Pancreas (tissue), 10 donors: Measurements from ENCODE around the gene PPP6R3. TPM values are rescaled to one million over a fixed set of nuclear protein-coding genes. Genes with fewer than 3 reads are reported as not detected.

Experiments used
- ATAC-seq, 4 donors: fragments of 200-7000 bp; cut with Tn5 transposase; one replicate each; pipeline versions ENCODE4 v1.8.0 to v1.9.1; 2020; ENCODE audit warnings: mild to moderate bottlenecking in 4 of 4, moderate library complexity in 4 of 4
- DNase-seq, 6 donors: peaks; one replicate each; pipeline ENCODE4 v3.0.0-alpha.2; 2020
- FAIRE-seq: peaks from 2 replicates; lab custom pipeline; 2012; peaks lifted over from hg19 to GRCh38; lab: Jason Lieb, UNC
- H3K27ac ChIP-seq, 4 donors: fragments of 200-600 bp; sonication (generic); 1 replicate in 3 of 4; 2 replicates in 1 of 4; pipeline versions ENCODE4 v1.5.0 to v1.8.0; 2020
- H3K27me3 ChIP-seq, 4 donors: fragments of 200-600 bp; one replicate each; pipeline ENCODE4 v1.8.0; 2021
- H3K36me3 ChIP-seq, 3 donors: fragments of 200-600 bp; sonication (generic) in 1 of 3; one replicate each; pipeline versions ENCODE4 v1.5.0 to v1.8.0; 2020 to 2021
- H3K4me1 ChIP-seq, 3 donors: fragments of 200-600 bp; one replicate each; pipeline ENCODE4 v1.8.0; 2021
- H3K4me3 ChIP-seq, 4 donors: fragments of 200-600 bp; sonication (generic) in 2 of 4; one replicate each; pipeline versions ENCODE4 v1.5.0 to v1.8.0; 2020 to 2021
- H3K9me3 ChIP-seq, 4 donors: fragments of 200-600 bp; one replicate each; pipeline ENCODE4 v1.8.0; 2021
- WGBS, 2 donors: extraction: QIAGEN DNeasy Blood & Tissue Kit; methylation state at CpG; one replicate each; pipeline ENCODE4 v1.1.7; 2013; 5-methylcytosine and 5-hydroxymethylcytosine counted together
- intact Hi-C, 3 donors: fragments of 100-400 bp; cut with DNase I; formaldehyde crosslinking; loops; one replicate each; pipeline versions ENCODE4 v1.11.1 to v1.14.2; 2022
- polyA plus RNA-seq, 2 donors: library from polyadenylated mRNA; stranded (reverse); fragments of 200-250 nt; gene quantifications; one replicate each; pipeline ENCODE4 v1.2.3, GENCODE V29; 2013
- total RNA-seq, 6 donors: library from RNA; stranded (reverse); fragmentation: NEBNext Ultra II Directional in 4 of 6; extraction: Animal tissue kit (Norgen Biotek cat#: 25700) in 4 of 6; gene quantifications; one replicate each; pipeline versions ENCODE4 v1.2.1 to v1.2.4, GENCODE V29; 2021 to 2023
- TF ChIP-seq, protein P1 (sequence below), 4 donors: fragments of 200-600 bp; sonication (generic) in 3 of 4; IDR thresholded peaks; one replicate each; pipeline versions ENCODE4 v1.5.0 to v1.8.0; 2021; ENCODE audit warnings: antibody characterized with exemption in 4 of 4
- donor health status: healthy with polysubstance abuse.
- donor health status: DM: no; HTN: no; CAD: no; lungs with moderate emphysema.
- donor health status: DM: no; HTN: no; CAD: no.
- donor health status: control.
- donor health status: control.
- donor health status: Bipolar disorder and iron deficiency.
- donor health status: DM: yes; HTN: yes; CAD: no.
- donor health status: DM: no; HTN: no; CAD: no.
- donor health status: DM: no; HTN: no; CAD: no.
- donor health status: DM: yes; HTN: yes; CAD: no.

Gene PPP6R3
- total and polyA plus RNA-seq, 8 donors = 19.5 to 56.0 (median 33.5) TPM

DNA sequence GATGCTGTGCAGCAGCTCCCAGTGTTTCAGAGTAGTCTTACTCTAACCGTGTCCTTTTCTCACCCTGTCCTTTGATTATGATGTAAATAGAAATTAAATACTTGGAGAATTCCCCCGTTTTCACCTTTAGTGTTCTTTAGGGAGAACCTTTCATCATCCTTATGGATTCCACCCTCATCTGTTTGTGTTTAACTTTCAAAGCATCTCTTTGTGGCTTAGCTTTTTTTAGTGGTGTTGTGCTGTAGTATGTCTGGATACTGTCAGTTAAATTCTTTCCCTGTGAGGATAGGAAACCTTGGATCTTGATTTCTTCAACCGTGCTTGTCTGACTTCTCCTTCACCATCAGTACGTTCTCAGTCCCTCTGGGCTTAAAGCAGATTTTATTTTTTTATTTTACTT lies 48.5 kb downstream of the PPP6R3 start:
- Histone ChIP-seq H3K27me3 (no peaks in the 10 kb centered on the region), H3K27ac (no peak overlapping the region), H3K4me1 (peaks cover 0 to 17% (median 14%) of the 10 kb centered on the region in 3 donors), H3K9me3 (no peaks in the 10 kb centered on the region), H3K4me3 (no peak overlapping the region), H3K36me3 (no peaks in the 10 kb centered on the region)
- ATAC-seq (no peak), DNase-seq (no peak), FAIRE-seq (no peak)
- TF ChIP-seq, protein P1, sequence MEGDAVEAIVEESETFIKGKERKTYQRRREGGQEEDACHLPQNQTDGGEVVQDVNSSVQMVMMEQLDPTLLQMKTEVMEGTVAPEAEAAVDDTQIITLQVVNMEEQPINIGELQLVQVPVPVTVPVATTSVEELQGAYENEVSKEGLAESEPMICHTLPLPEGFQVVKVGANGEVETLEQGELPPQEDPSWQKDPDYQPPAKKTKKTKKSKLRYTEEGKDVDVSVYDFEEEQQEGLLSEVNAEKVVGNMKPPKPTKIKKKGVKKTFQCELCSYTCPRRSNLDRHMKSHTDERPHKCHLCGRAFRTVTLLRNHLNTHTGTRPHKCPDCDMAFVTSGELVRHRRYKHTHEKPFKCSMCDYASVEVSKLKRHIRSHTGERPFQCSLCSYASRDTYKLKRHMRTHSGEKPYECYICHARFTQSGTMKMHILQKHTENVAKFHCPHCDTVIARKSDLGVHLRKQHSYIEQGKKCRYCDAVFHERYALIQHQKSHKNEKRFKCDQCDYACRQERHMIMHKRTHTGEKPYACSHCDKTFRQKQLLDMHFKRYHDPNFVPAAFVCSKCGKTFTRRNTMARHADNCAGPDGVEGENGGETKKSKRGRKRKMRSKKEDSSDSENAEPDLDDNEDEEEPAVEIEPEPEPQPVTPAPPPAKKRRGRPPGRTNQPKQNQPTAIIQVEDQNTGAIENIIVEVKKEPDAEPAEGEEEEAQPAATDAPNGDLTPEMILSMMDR (IDR thresholded peaks at IDR 0.05) = no peak
- intact Hi-C loops = no loop called here
- 68 to 72% methylated on average over 4 of the region's 4 CpGs for WGBS, 2 donors

DNA sequence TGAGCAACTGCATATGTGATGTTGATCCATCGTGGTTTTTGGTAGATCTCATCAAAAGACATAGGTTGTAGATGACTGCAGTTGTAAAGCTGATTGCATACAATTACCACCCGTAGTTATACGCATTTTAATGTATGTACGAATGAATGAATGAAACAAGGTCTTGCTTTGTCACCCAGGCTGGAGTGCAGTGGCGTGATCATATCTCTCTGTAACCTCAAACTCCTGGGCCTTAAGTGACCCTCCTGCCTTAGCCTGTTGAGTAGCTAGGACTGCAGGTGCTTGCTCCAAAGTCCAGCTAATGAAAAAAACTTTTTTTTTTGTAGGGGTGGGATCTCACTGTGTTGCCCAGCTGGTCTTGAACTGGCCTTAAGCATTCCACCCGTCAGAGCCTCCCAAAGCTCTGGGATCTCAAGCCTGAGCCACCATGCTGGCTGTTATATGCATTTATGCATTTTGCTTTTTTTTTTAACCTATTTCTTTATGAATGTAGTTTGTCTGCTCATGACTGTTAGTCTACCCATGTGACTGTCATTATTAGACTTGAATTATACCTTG lies 53.5 kb downstream of the PPP6R3 start:
- Histone ChIP-seq H3K4me1 (peaks cover 0 to 13% (median 0%) of the 10 kb centered on the region in 3 donors), H3K9me3 (no peaks in the 10 kb centered on the region), H3K36me3 (no peaks in the 10 kb centered on the region), H3K27ac (no peak overlapping the region), H3K4me3 (no peak overlapping the region), H3K27me3 (no peaks in the 10 kb centered on the region)
- ATAC-seq (no peak), DNase-seq (no peak), FAIRE-seq (no peak)
- intact Hi-C loops = no loop called here
- TF ChIP-seq, protein P1 (IDR thresholded peaks at IDR 0.05) = no peak
- WGBS, 2 donors = 84 to 88% methylated on average over 6 of the region's 6 CpGs

DNA sequence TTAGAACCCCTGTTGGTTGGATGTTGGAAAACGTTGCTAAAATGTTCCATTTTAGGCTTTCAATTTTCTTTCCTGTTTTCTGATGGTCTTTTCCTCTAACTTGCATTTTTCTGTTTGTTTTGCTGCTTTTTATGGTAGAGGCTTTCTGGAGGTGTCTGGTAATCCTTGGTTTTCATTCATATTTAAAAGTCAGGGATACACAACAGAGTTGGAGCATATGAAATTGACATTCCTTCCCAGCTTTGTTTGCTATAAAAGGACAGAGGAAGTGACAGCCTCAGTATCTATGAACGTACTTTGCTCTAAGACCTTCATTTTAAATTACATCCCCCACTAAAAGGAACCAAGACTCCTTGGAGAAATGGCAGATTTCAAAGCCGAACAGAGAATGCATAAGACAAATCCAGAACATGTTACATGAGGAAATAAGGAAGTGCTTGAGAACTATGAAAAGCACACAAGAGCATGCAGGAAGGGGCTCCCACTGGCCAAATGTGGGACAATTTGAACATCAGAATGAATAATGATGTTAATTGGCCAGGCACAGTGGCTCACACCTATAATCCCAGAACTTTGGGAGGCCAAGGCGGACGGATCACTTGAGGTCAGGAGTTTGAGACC lies 56.7 kb downstream of the PPP6R3 start:
- Histone ChIP-seq H3K4me1 (peaks cover 0 to 6% (median 0%) of the 10 kb centered on the region in 3 donors), H3K9me3 (no peaks in the 10 kb centered on the region), H3K27ac (no peak overlapping the region), H3K27me3 (no peaks in the 10 kb centered on the region), H3K36me3 (peaks cover 0 to 4% (median 0%) of the 10 kb centered on the region in 3 donors), H3K4me3 (no peak overlapping the region)
- DNase-seq = no peak
- no peak for ATAC-seq
- intact Hi-C loops = no loop called here
- 90 to 94% methylated on average over 5 of the region's 5 CpGs for WGBS, 2 donors
- FAIRE-seq = no peak
- TF ChIP-seq, protein P1 (IDR thresholded peaks at IDR 0.05) = no peak

DNA sequence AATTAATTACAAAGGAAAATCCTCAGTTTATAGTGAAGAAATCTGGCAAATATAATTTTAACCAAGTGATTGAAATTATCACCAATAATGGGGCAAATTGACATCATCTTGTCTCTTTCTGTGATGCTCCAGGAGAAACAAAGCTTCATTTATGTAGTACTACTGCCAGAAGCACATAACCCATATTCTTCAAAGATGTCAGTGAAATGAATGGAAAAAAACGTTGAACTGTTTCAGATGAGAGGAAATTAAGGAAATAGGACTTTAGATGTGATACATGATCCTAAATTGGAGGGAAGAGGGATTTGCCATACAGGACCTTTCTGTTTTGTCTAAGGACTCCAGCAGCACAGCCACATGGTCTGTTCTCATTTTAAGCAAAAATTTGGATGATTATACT lies 57.6 kb downstream of the PPP6R3 start:
- ATAC-seq = no peak
- TF ChIP-seq, protein P1 (IDR thresholded peaks at IDR 0.05) = no peak
- intact Hi-C loops = no loop called here

More for the DNA sequence above, 57.6 kb downstream of the PPP6R3 start:
- Histone ChIP-seq H3K4me1 (peaks cover 0 to 3% (median 0%) of the 10 kb centered on the region in 3 donors), H3K4me3 (no peak overlapping the region), H3K36me3 (peaks cover 0 to 6% (median 0%) of the 10 kb centered on the region in 3 donors), H3K27ac (no peak overlapping the region), H3K9me3 (no peaks in the 10 kb centered on the region), H3K27me3 (no peaks in the 10 kb centered on the region)
- FAIRE-seq (no peak), DNase-seq (no peak)
- WGBS, 2 donors = 32 to 47% methylated on average over 1 of the region's 1 CpG
